RWPE1 (cell line): Measurements from ENCODE around the gene KRTAP4-1.
"Not testable (repeated sequence)": the region's sequence is repeated elsewhere in the genome, so short reads cannot be mapped to it uniquely, and the experiment has no call there.

Experiments
- CTCF ChIA-PET: fragments of 350-600 bp; sonication (Branson Sonifier 250); formaldehyde crosslinking; extraction: SDS; loops from one replicate; lab custom pipeline; 2021; lab: Yijun Ruan, JAX
- POLR2A ChIA-PET: fragments of 400-600 bp; formaldehyde crosslinking; extraction: SDS; loops from one replicate; lab custom pipeline; 2020; ENCODE audit warnings: antibody characterized with exemption; ENCODE audit not compliant: low non-redundant PET; lab: Yijun Ruan, JAX
- DNase-seq: peaks from one replicate; pipeline ENCODE4 v3.0.0; 2012; ENCODE audit warnings: low spot score
- H3K27ac ChIP-seq: fragments of 450-650 bp; 2 replicates; pipeline ENCODE4 v1.5.1; 2017
- CTCF ChIP-seq: fragments of 450-650 bp; conservative IDR thresholded peaks from 2 replicates; pipeline ENCODE4 v1.5.1; 2017; ENCODE audit warnings: low read depth, mild to moderate bottlenecking

KRTAP4-1 gene

GRCh38 chr17:41141361-41141760, 43.4 kb downstream of the KRTAP4-1 start:
- no peak for DNase-seq
- no peak overlapping the region for H3K27ac ChIP-seq
- ChIA-PET POLR2A (no interaction called here), CTCF (interaction anchor here (0.8 kb wide), 1 partner anchor 159 kb away, joined by 4 read pairs; no protein-coding TSS in a partner anchor)
- no peak for TF ChIP-seq CTCF

- peak within 1 kb of the TSS; percentile 48; the same call in 1 of the 2 replicates for H3K27ac ChIP-seq
- ChIA-PET POLR2A (no interaction called here), CTCF (interaction anchor here (0.6 to 0.8 kb wide), 2 partner anchors 159 to 264 kb away, joined by 3 to 4 read pairs; no protein-coding TSS in a partner anchor)
- no peak for TF ChIP-seq CTCF
- DNase-seq: peak; percentile 74
Measured at GRCh38 chr17:41140360-41141131, 44.2 kb downstream of the KRTAP4-1 start, which contains the start of gene KRTAP4-6. Gene KRTAP4-6, minus strand, starts transcription at chr17:41140544. Its CDS starts 57 bp downstream, at chr17:41140487.

- POLR2A ChIA-PET, DNase-seq: not testable (repeated sequence)
- H3K27ac ChIP-seq: peak overlapping the region; percentile 48; the same call in 1 of the 2 replicates
- CTCF ChIA-PET: interaction anchor here (0.6 kb wide), 1 partner anchor 264 kb away, joined by 3 read pairs; no protein-coding TSS in a partner anchor
Measured at GRCh38 chr17:41139865-41140264, 44.8 kb downstream of the KRTAP4-1 start.
